ENCODE measurements around the gene KLHL7. TPM values are rescaled to one million over a fixed set of nuclear protein-coding genes. Genes with fewer than 3 reads are reported as not detected.

The KLHL7 gene
- total RNA-seq, 4 donors from 2014 or later: 21.3 to 45.9 (median 27.6) TPM

GRCh38 chr7:23165316-23165715, 59.7 kb downstream of the KLHL7 start:
- Histone ChIP-seq H3K4me3 (no peak overlapping the region), H3K27ac (no peak overlapping the region), H3K36me3 (peaks cover 0 to 30% of the 10 kb centered on the region in 2 donors), H3K27me3 (no peaks in the 10 kb centered on the region), H3K9me3 (no peaks in the 10 kb centered on the region), H3K4me1 (no peaks in the 10 kb centered on the region)
- TF ChIP-seq POLR2A (IDR thresholded peaks at IDR 0.05) (no peak), EP300 (IDR thresholded peaks at IDR 0.05) (no peak), POLR2AphosphoS5 (IDR thresholded peaks at IDR 0.05) (no peak)
- TF ChIP-seq, protein P1, sequence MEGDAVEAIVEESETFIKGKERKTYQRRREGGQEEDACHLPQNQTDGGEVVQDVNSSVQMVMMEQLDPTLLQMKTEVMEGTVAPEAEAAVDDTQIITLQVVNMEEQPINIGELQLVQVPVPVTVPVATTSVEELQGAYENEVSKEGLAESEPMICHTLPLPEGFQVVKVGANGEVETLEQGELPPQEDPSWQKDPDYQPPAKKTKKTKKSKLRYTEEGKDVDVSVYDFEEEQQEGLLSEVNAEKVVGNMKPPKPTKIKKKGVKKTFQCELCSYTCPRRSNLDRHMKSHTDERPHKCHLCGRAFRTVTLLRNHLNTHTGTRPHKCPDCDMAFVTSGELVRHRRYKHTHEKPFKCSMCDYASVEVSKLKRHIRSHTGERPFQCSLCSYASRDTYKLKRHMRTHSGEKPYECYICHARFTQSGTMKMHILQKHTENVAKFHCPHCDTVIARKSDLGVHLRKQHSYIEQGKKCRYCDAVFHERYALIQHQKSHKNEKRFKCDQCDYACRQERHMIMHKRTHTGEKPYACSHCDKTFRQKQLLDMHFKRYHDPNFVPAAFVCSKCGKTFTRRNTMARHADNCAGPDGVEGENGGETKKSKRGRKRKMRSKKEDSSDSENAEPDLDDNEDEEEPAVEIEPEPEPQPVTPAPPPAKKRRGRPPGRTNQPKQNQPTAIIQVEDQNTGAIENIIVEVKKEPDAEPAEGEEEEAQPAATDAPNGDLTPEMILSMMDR (IDR thresholded peaks at IDR 0.05): no peak
- 81 to 100% methylated on average over 1 of the region's 1 CpG for WGBS, 2 donors (ENCODE audit: low coverage in 1 of 2)
- ATAC-seq: no peak

- H3K36me3 ChIP-seq: peaks cover 0 to 41% of the 10 kb centered on the region in 2 donors
- no peaks in the 10 kb centered on the region for H3K27me3 ChIP-seq
- TF ChIP-seq POLR2A (IDR thresholded peaks at IDR 0.05): no peak
- TF ChIP-seq, protein P1 (IDR thresholded peaks at IDR 0.05): no peak
- TF ChIP-seq POLR2AphosphoS5 (IDR thresholded peaks at IDR 0.05): no peak
- TF ChIP-seq EP300 (IDR thresholded peaks at IDR 0.05): no peak
- WGBS, 2 donors (ENCODE audit: low coverage in 1 of 2): 88 to 91% methylated on average over 4 to 5 of the region's 5 CpGs
- H3K4me3 ChIP-seq: no peak overlapping the region
- ATAC-seq: no peak
- H3K4me1 ChIP-seq: no peaks in the 10 kb centered on the region
- no peak overlapping the region for H3K27ac ChIP-seq
- H3K9me3 ChIP-seq: no peaks in the 10 kb centered on the region
Observed at GRCh38 chr7:23167691-23168090, 62.1 kb downstream of the KLHL7 start.

DNA sequence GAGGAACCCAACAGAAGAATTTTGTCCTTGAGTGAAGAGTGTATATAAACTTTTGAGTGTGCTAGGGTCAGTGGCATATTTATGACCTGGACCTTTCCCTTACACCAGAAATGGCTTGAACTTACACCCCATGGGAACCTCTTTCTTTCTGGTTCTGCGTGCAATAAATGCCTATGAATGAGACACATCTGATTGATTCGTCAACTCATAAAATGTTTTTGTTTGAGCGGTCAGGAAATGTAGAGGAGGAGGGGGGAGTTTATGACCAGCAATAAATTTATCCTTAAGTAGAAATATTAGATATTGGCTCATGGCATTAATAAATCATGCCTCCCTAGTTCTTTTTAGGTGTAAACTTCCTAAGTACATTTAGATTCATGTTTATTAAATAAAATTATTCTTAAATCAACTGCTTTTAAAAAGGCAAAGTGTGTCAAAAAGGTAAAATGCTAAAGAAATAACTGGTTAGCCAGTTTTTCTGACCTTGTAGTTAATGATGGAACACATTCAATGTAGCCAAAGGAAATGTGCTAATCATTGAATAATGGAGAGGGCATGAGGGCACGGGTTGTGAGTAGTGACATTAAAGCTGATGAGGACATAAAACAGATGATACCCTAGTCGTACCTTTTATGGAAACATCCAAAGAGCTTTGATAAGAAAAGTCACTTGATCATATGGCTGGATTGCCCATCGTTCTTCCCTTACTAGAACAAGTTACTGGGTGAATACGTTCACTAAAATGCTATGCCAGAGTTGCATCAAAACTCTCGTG, 62.7 kb downstream of the KLHL7 start:
- no peaks in the 10 kb centered on the region for H3K4me1 ChIP-seq
- H3K36me3 ChIP-seq: peaks cover 0 to 41% of the 10 kb centered on the region in 2 donors
- TF ChIP-seq EP300 (IDR thresholded peaks at IDR 0.05) (no peak), POLR2A (IDR thresholded peaks at IDR 0.05) (no peak), POLR2AphosphoS5 (IDR thresholded peaks at IDR 0.05) (no peak)
- TF ChIP-seq, protein P1 (IDR thresholded peaks at IDR 0.05): no peak
- no peaks in the 10 kb centered on the region for H3K27me3 ChIP-seq
- ATAC-seq: no peak
- no peaks in the 10 kb centered on the region for H3K9me3 ChIP-seq
- 78 to 90% methylated on average over 8 of the region's 8 CpGs for WGBS, 2 donors (ENCODE audit: low coverage in 1 of 2)
- no peak overlapping the region for H3K4me3 ChIP-seq
- no peak overlapping the region for H3K27ac ChIP-seq

GRCh38 chr7:23175938-23176337, 70.4 kb downstream of the KLHL7 start:
- TF ChIP-seq POLR2AphosphoS5 (IDR thresholded peaks at IDR 0.05): no peak
- TF ChIP-seq POLR2A (IDR thresholded peaks at IDR 0.05): no peak
- TF ChIP-seq EP300 (IDR thresholded peaks at IDR 0.05): no peak
- TF ChIP-seq, protein P1 (IDR thresholded peaks at IDR 0.05): no peak
- Histone ChIP-seq H3K4me3 (no peak overlapping the region), H3K27ac (no peak overlapping the region), H3K9me3 (no peaks in the 10 kb centered on the region), H3K27me3 (no peaks in the 10 kb centered on the region), H3K4me1 (peaks cover 0 to under 1% (median 0%) of the 10 kb centered on the region in 3 donors), H3K36me3 (peaks cover 3 to 34% of the 10 kb centered on the region in 2 donors)
- 100% methylated on average over 2 of the region's 2 CpGs; no CpG with 5 or more reads in 1 of the 2 donors for WGBS, 2 donors (ENCODE audit: low coverage in 1 of 2)
- ATAC-seq: no peak

Measured in gastroesophageal sphincter (tissue), 4 donors.